GM23338 (cell line): Measurements from ENCODE around the gene GNPTAB. TPM values are rescaled to one million over a fixed set of nuclear protein-coding genes. Genes with fewer than 3 reads are reported as not detected.

Experiments
- ATAC-seq: fragments of 200-7000 bp; cut with Tn5 transposase; 3 replicates; pipeline ENCODE4 v1.9.1; 2020
- DNase-seq: peaks from one replicate; pipeline ENCODE4 v3.0.0-alpha.2; 2015; ENCODE audit warnings: low spot score
- H2AFZ ChIP-seq: fragments of 200-600 bp; sonication (generic); 2 replicates; pipeline ENCODE4 v1.8.0; 2016; ENCODE audit warnings: antibody characterized with exemption, mild to moderate bottlenecking, moderate library complexity
- H3F3A ChIP-seq: fragments of 200-600 bp; sonication (generic); replicated peaks from 2 replicates; pipeline ENCODE4 v1.8.0; 2017; ENCODE audit warnings: antibody characterized with exemption, mixed run types, low read depth
- H3K27ac ChIP-seq: fragments of 200-600 bp; sonication (generic); 2 replicates; pipeline ENCODE4 v1.6.1; 2016; ENCODE audit warnings: low read depth
- H3K27me3 ChIP-seq: fragments of 200-600 bp; sonication (generic); 2 replicates; pipeline ENCODE4 v1.8.0; 2016; ENCODE audit warnings: mild to moderate bottlenecking, mixed run types, moderate library complexity; ENCODE audit not compliant: insufficient read depth
- H3K36me3 ChIP-seq: fragments of 200-600 bp; sonication (generic); 2 replicates; pipeline ENCODE4 v1.8.0; 2016; ENCODE audit warnings: mild to moderate bottlenecking; ENCODE audit not compliant: insufficient read depth
- H3K4me1 ChIP-seq: fragments of 200-600 bp; sonication (generic); 2 replicates; pipeline ENCODE4 v1.8.0; 2016; ENCODE audit warnings: mild to moderate bottlenecking, moderate library complexity; ENCODE audit not compliant: insufficient read depth
- H3K4me2 ChIP-seq: fragments of 200-600 bp; sonication (generic); 2 replicates; pipeline ENCODE4 v1.7.1; 2017; ENCODE audit warnings: mixed run types
- H3K4me3 ChIP-seq: fragments of 200-600 bp; sonication (generic); 2 replicates; pipeline ENCODE4 v1.6.1; 2016; ENCODE audit warnings: mixed run types
- H3K79me2 ChIP-seq: fragments of 200-600 bp; sonication (generic); replicated peaks from 2 replicates; pipeline ENCODE4 v1.8.0; 2017; ENCODE audit warnings: mild to moderate bottlenecking; ENCODE audit not compliant: insufficient read depth
- H3K9me2 ChIP-seq: fragments of 200-600 bp; sonication (generic); 2 replicates; pipeline ENCODE4 v1.8.0; 2017; ENCODE audit not compliant: insufficient read depth
- H4K20me1 ChIP-seq: fragments of 200-600 bp; sonication (generic); replicated peaks from 2 replicates; pipeline ENCODE4 v1.8.0; 2017; ENCODE audit warnings: mild to moderate bottlenecking; ENCODE audit not compliant: insufficient read depth
- H3K27ac Mint-ChIP-seq: 2 replicates; pipeline ENCODE4 v1.8.0; 2020; ENCODE audit warnings: inconsistent platforms, mild to moderate bottlenecking, moderate library complexity, mixed read lengths
- H3K27me3 Mint-ChIP-seq: 3 replicates; pipeline ENCODE4 v1.8.0; 2022; ENCODE audit warnings: low read depth, mild to moderate bottlenecking, moderate library complexity, mixed read lengths, inconsistent platforms; ENCODE audit not compliant: insufficient read depth, poor library complexity
- H3K36me3 Mint-ChIP-seq: 3 replicates; pipeline ENCODE4 v1.8.0; 2021; ENCODE audit warnings: low read depth, mild to moderate bottlenecking, inconsistent platforms, moderate library complexity, mixed read lengths
- H3K4me1 Mint-ChIP-seq: 3 replicates; pipeline ENCODE4 v1.8.0; 2020; ENCODE audit warnings: mild to moderate bottlenecking, inconsistent platforms, mixed read lengths
- H3K4me3 Mint-ChIP-seq: 3 replicates; pipeline ENCODE4 v1.8.0; 2021; ENCODE audit warnings: moderate library complexity, mild to moderate bottlenecking, inconsistent platforms, mixed read lengths
- H3K9me3 Mint-ChIP-seq: 3 replicates; pipeline ENCODE4 v1.8.0; 2020; ENCODE audit warnings: moderate library complexity, mild to moderate bottlenecking, inconsistent platforms, mixed read lengths
- EZH2 ChIP-seq: fragments of 200-600 bp; sonication (generic); IDR thresholded peaks from one replicate; pipeline ENCODE4 v1.8.0; 2017; ENCODE audit warnings: antibody characterized with exemption, mild to moderate bottlenecking, low read depth; ENCODE audit not compliant: unreplicated experiment
- EZH2phosphoT487 ChIP-seq: fragments of 200-600 bp; sonication (generic); IDR thresholded peaks from one replicate; pipeline ENCODE4 v1.8.1; 2018; ENCODE audit warnings: antibody characterized with exemption; ENCODE audit not compliant: unreplicated experiment
- NANOG ChIP-seq: IDR thresholded peaks from 2 replicates; pipeline ENCODE4 v1.6.1; 2016; ENCODE audit warnings: antibody characterized with exemption, borderline replicate concordance
- POLR2AphosphoS5 ChIP-seq: IDR thresholded peaks from 2 replicates; pipeline ENCODE4 v1.6.1; 2016; ENCODE audit warnings: antibody characterized with exemption, low read depth
- STAT1 ChIP-seq: IDR thresholded peaks from one replicate; pipeline ENCODE4 v1.6.1; 2016; ENCODE audit warnings: antibody characterized with exemption; ENCODE audit not compliant: unreplicated experiment
- ZNF114 ChIP-seq: fragments of 250-450 bp; sonication (Bioruptor Pico); IDR thresholded peaks from 2 replicates; pipeline ENCODE4 v1.5.0; 2020; ENCODE audit warnings: mild to moderate bottlenecking, moderate library complexity
- ZNF462 ChIP-seq: fragments of 250-450 bp; sonication (Bioruptor Pico); IDR thresholded peaks from 2 replicates; pipeline ENCODE4 v1.5.0; 2020; ENCODE audit warnings: mild to moderate bottlenecking, moderate library complexity
- polyA plus RNA-seq: library from polyadenylated mRNA; unstranded; fragments of >200 nt; fragmentation: Nextera tagmentation; extraction: Ambion mirVana; gene quantifications from 2 replicates; pipeline ENCODE4 v1.2.1, GENCODE V29; 2016
- total RNA-seq: library from RNA; depleted of rRNA; stranded (reverse); fragments of >200 nt; shearing (Covaris generic); gene quantifications from 2 replicates; pipeline ENCODE4 v1.2.3, GENCODE V29; 2014
- TF ChIP-seq, protein P1 (sequence below): IDR thresholded peaks from one replicate; pipeline ENCODE4 v1.6.1; 2018; ENCODE audit warnings: antibody characterized with exemption; ENCODE audit not compliant: unreplicated experiment
- TF ChIP-seq, protein P2 (sequence below), 2 experiments: fragments of 200-600 bp in 1 of 2; sonication (generic) in 1 of 2; conservative IDR thresholded peaks; 2 replicates each; pipeline versions ENCODE4 v1.5.1 to v1.6.1; 2016 to 2017; ENCODE audit warnings: antibody characterized with exemption in 2 of 2, low read depth in 2 of 2, mild to moderate bottlenecking in 2 of 2, moderate library complexity in 1 of 2

Gene GNPTAB
- total and polyA plus RNA-seq, 2 experiments from 2014 or later = 23.6 to 58.3 TPM

- TF ChIP-seq, protein P1, sequence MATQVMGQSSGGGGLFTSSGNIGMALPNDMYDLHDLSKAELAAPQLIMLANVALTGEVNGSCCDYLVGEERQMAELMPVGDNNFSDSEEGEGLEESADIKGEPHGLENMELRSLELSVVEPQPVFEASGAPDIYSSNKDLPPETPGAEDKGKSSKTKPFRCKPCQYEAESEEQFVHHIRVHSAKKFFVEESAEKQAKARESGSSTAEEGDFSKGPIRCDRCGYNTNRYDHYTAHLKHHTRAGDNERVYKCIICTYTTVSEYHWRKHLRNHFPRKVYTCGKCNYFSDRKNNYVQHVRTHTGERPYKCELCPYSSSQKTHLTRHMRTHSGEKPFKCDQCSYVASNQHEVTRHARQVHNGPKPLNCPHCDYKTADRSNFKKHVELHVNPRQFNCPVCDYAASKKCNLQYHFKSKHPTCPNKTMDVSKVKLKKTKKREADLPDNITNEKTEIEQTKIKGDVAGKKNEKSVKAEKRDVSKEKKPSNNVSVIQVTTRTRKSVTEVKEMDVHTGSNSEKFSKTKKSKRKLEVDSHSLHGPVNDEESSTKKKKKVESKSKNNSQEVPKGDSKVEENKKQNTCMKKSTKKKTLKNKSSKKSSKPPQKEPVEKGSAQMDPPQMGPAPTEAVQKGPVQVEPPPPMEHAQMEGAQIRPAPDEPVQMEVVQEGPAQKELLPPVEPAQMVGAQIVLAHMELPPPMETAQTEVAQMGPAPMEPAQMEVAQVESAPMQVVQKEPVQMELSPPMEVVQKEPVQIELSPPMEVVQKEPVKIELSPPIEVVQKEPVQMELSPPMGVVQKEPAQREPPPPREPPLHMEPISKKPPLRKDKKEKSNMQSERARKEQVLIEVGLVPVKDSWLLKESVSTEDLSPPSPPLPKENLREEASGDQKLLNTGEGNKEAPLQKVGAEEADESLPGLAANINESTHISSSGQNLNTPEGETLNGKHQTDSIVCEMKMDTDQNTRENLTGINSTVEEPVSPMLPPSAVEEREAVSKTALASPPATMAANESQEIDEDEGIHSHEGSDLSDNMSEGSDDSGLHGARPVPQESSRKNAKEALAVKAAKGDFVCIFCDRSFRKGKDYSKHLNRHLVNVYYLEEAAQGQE = no peak
These were observed 87.5 kb downstream of the GNPTAB start (continued) for GRCh38 chr12:101743242-101743641.

GRCh38 chr12:101740980-101741379 lies 89.8 kb downstream of the GNPTAB start:
- no peaks in the 10 kb centered on the region for H3K9me2 ChIP-seq
- no peaks in the 10 kb centered on the region for H3K36me3 ChIP-seq
- Mint-ChIP-seq H3K27me3 (peaks cover 2% of the 10 kb centered on the region), H3K9me3 (no peaks in the 10 kb centered on the region), H3K4me1 (no peaks in the 10 kb centered on the region), H3K4me3 (no peak overlapping the region), H3K27ac (no peak overlapping the region), H3K36me3 (peaks cover 7% of the 10 kb centered on the region; the same call in 1 of the 3 replicates)
- H3K4me3 ChIP-seq = no peak overlapping the region
- H3K4me1 ChIP-seq = no peaks in the 10 kb centered on the region
- no peaks in the 10 kb centered on the region for H3F3A ChIP-seq
- no peaks in the 10 kb centered on the region for H3K27me3 ChIP-seq
- DNase-seq (peak; percentile 45), ATAC-seq (no peak)
- H3K79me2 ChIP-seq = no peaks in the 10 kb centered on the region
- no peak overlapping the region for H2AFZ ChIP-seq
- H3K27ac ChIP-seq = no peak overlapping the region
- no peak for TF ChIP-seq EZH2
- TF ChIP-seq STAT1 = no peak
- no peak for TF ChIP-seq NANOG
- TF ChIP-seq, protein P2, sequence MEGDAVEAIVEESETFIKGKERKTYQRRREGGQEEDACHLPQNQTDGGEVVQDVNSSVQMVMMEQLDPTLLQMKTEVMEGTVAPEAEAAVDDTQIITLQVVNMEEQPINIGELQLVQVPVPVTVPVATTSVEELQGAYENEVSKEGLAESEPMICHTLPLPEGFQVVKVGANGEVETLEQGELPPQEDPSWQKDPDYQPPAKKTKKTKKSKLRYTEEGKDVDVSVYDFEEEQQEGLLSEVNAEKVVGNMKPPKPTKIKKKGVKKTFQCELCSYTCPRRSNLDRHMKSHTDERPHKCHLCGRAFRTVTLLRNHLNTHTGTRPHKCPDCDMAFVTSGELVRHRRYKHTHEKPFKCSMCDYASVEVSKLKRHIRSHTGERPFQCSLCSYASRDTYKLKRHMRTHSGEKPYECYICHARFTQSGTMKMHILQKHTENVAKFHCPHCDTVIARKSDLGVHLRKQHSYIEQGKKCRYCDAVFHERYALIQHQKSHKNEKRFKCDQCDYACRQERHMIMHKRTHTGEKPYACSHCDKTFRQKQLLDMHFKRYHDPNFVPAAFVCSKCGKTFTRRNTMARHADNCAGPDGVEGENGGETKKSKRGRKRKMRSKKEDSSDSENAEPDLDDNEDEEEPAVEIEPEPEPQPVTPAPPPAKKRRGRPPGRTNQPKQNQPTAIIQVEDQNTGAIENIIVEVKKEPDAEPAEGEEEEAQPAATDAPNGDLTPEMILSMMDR (conservative IDR thresholded peaks at IDR 0.05; ENCODE audit: low read depth in 2 of 2) = no peak
- TF ChIP-seq POLR2AphosphoS5 = no peak
- H3K4me2 ChIP-seq = no peak overlapping the region
- no peaks in the 10 kb centered on the region; the same call in 1 of the 2 replicates for H4K20me1 ChIP-seq

DNA sequence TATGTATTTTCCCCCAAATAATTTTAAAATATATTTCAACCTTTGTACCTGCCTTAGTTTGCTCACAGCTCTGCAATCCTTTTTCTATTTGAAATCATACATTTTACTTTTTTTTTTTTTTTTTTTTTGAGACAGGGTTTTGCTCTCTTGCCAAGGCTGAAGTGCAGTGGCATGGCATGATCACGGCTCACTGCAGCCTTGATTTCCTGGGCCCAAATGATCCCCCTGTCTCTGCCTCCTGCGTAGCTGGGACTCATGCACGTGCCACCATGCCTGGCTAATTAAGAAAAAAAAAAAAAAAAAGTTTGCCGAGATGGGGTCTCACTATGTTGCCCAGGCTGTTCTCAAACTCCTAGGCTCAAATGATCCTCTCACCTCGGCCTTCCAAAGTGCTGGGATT lies 90.2 kb downstream of the GNPTAB start:
- no peak overlapping the region for H3K27ac ChIP-seq
- H4K20me1 ChIP-seq = no peaks in the 10 kb centered on the region; the same call in 1 of the 2 replicates
- Mint-ChIP-seq H3K4me1 (no peaks in the 10 kb centered on the region), H3K36me3 (peaks cover 7% of the 10 kb centered on the region; the same call in 1 of the 3 replicates), H3K9me3 (no peaks in the 10 kb centered on the region), H3K27ac (no peak overlapping the region), H3K4me3 (no peak overlapping the region), H3K27me3 (peaks cover 2% of the 10 kb centered on the region)
- H3K79me2 ChIP-seq = no peaks in the 10 kb centered on the region
- no peaks in the 10 kb centered on the region for H3K36me3 ChIP-seq
- H3K27me3 ChIP-seq = no peaks in the 10 kb centered on the region
- H3K4me3 ChIP-seq = no peak overlapping the region
- no peaks in the 10 kb centered on the region for H3F3A ChIP-seq
- ATAC-seq (no peak), DNase-seq (no peak)
- H3K4me2 ChIP-seq = no peak overlapping the region
- H3K9me2 ChIP-seq = no peaks in the 10 kb centered on the region
- H2AFZ ChIP-seq = no peak overlapping the region
- no peaks in the 10 kb centered on the region for H3K4me1 ChIP-seq
- TF ChIP-seq EZH2phosphoT487 (no peak), POLR2AphosphoS5 (no peak), ZNF462 (CRISPR knock-in tag) (no peak), ZNF114 (CRISPR knock-in tag) (no peak)
